Stimulated activated CD4-positive, alpha-beta T cell treated with anti-CD3 and anti-CD28 coated beads, Interleukin-12 subunit alpha, Interleukin-12 subunit beta, amount 100 ng/mL, for 24 hours (primary cell): ENCODE data around the gene FAM219B.
"Not testable (repeated sequence)": the region's sequence is repeated elsewhere in the genome, so short reads cannot be mapped to it uniquely, and the experiment has no call there.

ENCODE experiments used
- DNase-seq, 2 experiments: peaks; one replicate each; pipeline ENCODE4 v3.0.0-alpha.2; 2020; ENCODE audit warnings: low read depth in 2 of 2

Gene FAM219B

GRCh38 chr15:74906450-74907162 lies at the start of gene FAM219B:
Gene FAM219B (minus strand): TSS chr15:74906851. CDS start chr15:74906800, 51 bp downstream.
- peak; percentile 53 to 75 for DNase-seq

- DNase-seq, result peak; percentile 41 to 67
Measured at GRCh38 chr15:74955796-74956647, 49.4 kb upstream of the FAM219B start.

- no peak for DNase-seq
Measured at GRCh38 chr15:74955017-74955416, 48.4 kb upstream of the FAM219B start.

- DNase-seq, result no peak
Measured at GRCh38 chr15:74954515-74954914, 47.9 kb upstream of the FAM219B start.

GRCh38 chr15:74951006-74951405 lies 44.4 kb upstream of the FAM219B start:
- no peak for DNase-seq

- DNase-seq, result peak; percentile 54 to 82
Measured at GRCh38 chr15:74950078-74950908, 43.6 kb upstream of the FAM219B start.

GRCh38 chr15:74937590-74938371 lies 31.1 kb upstream of the FAM219B start, which contains the start of gene COX5A:
Gene COX5A (minus strand): TSS chr15:74938073. CDS start chr15:74938014, 59 bp downstream.
- DNase-seq, result peak; percentile 83 to 86

- DNase-seq, result no peak
Measured at GRCh38 chr15:74937272-74937589, 30.6 kb upstream of the FAM219B start.

GRCh38 chr15:74935193-74935592 lies 28.5 kb upstream of the FAM219B start:
- DNase-seq, result not testable (repeated sequence)

- no peak for DNase-seq
Measured at GRCh38 chr15:74933573-74933972, 26.9 kb upstream of the FAM219B start.

- no peak for DNase-seq
Measured at GRCh38 chr15:74928771-74929198, 22.1 kb upstream of the FAM219B start.

- no peak for DNase-seq
Measured at GRCh38 chr15:74924525-74924924, 17.9 kb upstream of the FAM219B start.

GRCh38 chr15:74920456-74920855 lies 13.8 kb upstream of the FAM219B start:
- no peak for DNase-seq

- no peak for DNase-seq
Measured at GRCh38 chr15:74917676-74918075, 11.0 kb upstream of the FAM219B start.

- not testable (repeated sequence) for DNase-seq
Measured at GRCh38 chr15:74913799-74914198, 7.1 kb upstream of the FAM219B start.

- DNase-seq, result no peak
Measured at GRCh38 chr15:74913041-74913440, 6.4 kb upstream of the FAM219B start.

- no peak for DNase-seq
Measured at GRCh38 chr15:74908635-74909034, 2.0 kb upstream of the FAM219B start.

- DNase-seq, result no peak
Measured at GRCh38 chr15:74907163-74907870, 666 bp upstream of the FAM219B start.

- DNase-seq, result peak in 1 of 2 experiments; percentile 26
Measured at GRCh38 chr15:74906067-74906449, 593 bp downstream of the FAM219B start.

GRCh38 chr15:74904190-74904805 lies 2.4 kb downstream of the FAM219B start:
- DNase-seq, result no peak
